Measurements from ENCODE around the gene A4GALT.
"Not testable (repeated sequence)": the region's sequence is repeated elsewhere in the genome, so short reads cannot be mapped to it uniquely, and the experiment has no call there.

GRCh38 chr22:42666393-42666792, 54.3 kb downstream of the A4GALT start:
- TF ChIP-seq POLR2A, CTCF (IDR thresholded peaks at IDR 0.05): not testable (repeated sequence)
